Activated CD4-positive, alpha-beta T cell treated with anti-CD3 and anti-CD28 coated beads for 4 hours (primary cell): ENCODE measurements around the gene HYKK.
"Not testable (repeated sequence)": the region's sequence is repeated elsewhere in the genome, so short reads cannot be mapped to it uniquely, and the experiment has no call there.

Experiments used
- DNase-seq, 2 donors: peaks; one replicate each; pipeline ENCODE4 v3.0.0-alpha.2; 2020

Gene HYKK

DNA sequence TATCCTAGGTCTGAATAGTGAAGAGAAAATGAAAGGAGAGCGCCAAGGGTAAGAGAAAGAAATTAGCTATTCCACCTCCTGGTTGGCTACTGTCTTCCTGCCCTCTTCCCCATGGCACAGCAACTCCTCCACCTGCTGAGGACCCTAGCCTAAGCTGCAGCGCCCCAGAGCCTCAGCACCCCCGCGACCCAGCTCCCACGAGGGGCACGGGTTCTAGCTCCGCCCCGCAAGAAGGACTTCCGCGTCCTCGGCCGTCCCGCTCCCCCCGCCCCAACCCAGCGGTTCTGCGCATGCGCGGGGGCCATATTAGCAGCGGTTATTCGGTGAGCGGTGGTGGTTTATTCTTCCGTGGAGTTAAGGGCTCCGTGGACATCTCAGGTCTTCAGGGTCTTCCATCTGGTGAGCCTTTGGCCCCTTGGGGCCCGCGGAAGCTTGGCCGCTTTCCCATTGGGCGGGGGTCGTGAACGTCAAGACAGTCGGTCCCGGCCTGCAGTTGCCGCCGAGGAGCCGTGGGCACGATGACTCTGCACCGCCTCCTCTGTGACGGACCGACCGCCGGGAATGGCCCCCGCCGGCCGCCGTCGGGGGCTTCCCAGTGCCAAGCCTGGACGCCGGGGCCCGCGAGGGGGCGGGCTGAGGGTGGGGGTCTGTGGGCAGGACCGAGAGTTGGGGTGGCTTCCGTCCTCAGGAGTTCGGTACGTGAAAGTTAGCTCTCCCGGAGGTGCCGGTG lies 32.9 kb downstream of the HYKK start, which contains the start of gene PSMA4:
Gene PSMA4, plus strand, starts transcription at position 304 of the 730 bp plus-strand sequence. CDS start 1,484 bp downstream, outside the sequence.
- DNase-seq = peak; percentile 94 to 95

- DNase-seq = peak in 1 of 2 donors; percentile 2
Measured at GRCh38 chr15:78540871-78541743, 33.7 kb downstream of the HYKK start.

DNA sequence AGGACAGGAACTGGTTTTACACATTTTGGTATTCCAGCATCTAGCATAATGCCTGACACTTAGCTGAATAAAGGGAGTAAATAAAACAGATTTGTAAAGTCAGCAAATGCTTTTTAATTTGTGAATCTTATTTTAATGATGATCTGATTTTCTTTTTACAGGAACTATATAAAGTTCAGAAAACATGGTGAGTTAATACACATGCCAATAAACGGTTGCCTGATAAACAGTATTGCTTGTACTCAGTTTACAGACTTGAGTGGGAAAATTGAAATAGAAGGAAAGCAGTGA lies 34.3 kb downstream of the HYKK start:
- DNase-seq = no peak

- DNase-seq = no peak
Measured at GRCh38 chr15:78542647-78543046, 35.3 kb downstream of the HYKK start.

DNA sequence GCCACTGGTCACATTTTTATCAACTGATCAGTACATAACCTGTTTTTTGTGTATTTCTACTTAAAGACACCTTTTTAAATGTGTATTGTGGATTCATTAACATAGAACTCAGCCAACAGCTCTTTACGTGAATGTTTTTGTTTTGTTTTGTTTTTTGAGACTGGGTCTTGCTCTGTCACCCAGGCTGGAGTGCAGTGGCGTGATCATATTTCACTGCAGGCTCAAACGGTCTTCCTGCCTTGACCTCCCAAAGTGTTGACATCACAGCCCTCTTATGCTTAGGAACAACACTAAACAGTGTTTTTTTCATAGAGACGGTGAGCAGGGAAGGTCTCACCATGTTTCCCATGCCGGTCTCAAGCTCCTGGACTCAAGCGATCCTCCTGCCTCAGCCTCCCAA lies 42.8 kb downstream of the HYKK start:
- no peak for DNase-seq

DNA sequence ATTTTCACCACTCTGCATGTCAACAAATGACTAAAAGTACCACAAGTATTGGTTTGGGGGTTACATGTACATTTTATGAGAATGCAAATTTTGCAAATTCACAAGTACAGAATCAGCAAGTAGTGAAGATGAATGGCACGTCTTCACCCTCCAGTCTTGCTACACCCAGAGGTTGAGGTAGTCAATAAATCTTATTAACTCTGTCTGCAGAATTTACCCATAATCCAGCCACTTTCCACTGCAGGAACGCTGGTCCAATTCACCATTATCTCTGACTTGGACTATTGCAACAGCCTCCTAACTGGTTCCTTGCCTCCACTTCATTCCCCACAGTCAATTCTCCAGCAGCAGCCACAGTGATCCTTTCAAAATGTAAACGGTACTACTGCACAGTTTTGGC lies 43.4 kb downstream of the HYKK start:
- DNase-seq = no peak

- DNase-seq = no peak
Measured at GRCh38 chr15:78551902-78552301, 44.5 kb downstream of the HYKK start.

DNA sequence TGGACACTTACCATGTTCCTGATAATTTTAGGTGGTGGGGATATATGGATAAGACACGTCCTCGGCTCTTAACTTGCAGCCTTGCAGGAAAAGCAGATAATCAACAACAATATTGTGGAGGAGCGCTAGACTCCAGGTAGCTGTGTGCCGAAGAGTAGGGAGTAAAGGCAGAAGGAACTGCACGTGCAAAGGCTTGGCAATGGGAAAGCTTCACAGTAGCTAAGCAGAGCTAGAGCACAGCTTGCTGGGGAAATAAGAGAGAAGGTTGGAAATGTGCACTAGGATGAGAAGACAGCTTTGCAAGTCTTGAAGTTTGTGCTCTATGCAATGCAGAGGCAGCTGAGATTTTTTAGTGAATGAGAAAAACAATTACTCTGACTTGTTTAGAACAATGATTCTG lies 45.2 kb downstream of the HYKK start:
- DNase-seq = no peak

DNA sequence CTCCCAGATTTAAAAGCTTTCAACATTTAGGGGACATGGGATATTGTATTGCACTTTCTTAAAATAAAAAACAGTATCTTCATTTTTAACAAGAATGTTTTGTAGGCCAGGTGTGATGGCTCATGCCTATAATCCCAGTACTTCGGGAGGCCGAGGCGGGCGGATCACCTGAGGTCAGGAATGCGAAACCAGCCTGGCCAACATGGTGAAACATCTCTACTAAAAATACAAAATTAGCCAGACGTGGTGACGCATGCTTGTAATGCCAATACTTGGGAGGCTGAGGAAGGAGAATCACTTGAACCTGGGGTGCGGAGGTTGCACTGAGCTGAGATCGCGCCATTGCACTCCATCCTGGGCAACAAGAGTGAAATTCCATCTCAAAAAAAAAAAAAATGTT lies 52.8 kb downstream of the HYKK start:
- DNase-seq = not testable (repeated sequence)

GRCh38 chr15:78561490-78561889 lies 54.1 kb downstream of the HYKK start:
- no peak for DNase-seq

DNA sequence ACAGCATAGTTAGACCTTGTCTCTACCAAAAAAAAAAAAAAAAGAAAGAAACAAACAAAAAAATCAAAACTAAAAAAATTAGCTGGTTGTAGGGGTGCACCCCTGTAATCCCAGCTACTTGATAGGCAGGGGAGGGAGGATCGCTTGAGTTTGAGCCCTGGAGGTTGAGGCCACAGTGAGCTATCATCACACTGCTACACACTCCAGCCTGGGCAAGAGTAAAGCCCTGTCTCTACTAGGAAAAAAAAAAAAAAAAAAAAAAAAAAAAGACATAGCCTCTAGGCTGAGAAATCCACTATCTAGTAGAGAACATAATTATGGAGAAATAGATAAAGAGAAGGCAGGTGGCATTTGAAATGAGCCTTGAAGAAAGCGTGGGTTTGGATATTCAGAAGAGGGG lies 55.7 kb downstream of the HYKK start:
- no peak for DNase-seq

- DNase-seq = no peak
Measured at GRCh38 chr15:78564743-78565096, 57.3 kb downstream of the HYKK start.

DNA sequence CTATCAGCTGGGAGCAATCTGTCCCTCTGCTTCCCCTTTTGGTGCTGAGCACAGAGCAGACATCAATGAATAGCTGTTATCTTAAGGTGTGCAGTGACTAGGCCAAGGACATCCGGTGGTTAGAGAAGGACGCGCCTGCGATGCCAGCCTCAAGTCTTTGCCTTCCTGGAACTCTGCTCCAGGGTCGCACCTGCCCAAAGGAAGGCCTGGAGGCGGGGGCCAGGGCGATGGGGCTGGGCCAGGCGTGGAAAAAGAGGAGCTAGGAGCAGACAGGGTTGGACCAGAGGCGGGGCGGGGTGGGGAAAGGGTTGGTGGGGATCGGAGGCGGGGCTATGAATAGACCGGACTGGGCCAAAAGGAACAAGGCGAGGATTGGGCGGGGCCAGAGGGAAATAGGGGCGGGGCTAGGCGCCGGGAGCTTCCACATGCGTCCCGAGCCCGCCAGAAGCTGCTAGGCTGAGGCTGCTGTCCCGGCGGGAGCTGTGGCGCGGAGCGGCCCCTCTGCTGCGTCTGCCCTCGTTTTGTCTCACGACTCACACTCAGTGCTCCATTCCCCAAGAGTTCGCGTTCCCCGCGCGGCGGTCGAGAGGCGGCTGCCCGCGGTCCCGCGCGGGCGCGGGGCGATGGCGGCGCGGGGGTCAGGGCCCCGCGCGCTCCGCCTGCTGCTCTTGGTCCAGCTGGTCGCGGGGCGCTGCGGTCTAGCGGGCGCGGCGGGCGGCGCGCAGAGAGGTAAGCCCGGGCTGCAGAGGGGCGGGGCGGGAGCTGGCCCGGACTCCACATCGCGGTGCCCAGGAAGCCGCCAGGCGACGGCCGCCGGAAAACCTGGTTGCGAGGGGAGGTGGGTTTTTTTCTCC lies 57.9 kb downstream of the HYKK start, which contains the start of gene CHRNA5:
Gene CHRNA5, plus strand, starts transcription at position 424 of the 854 bp plus-strand sequence. Its CDS starts 200 bp downstream, at position 624.
- DNase-seq = peak; percentile 54 to 79

DNA sequence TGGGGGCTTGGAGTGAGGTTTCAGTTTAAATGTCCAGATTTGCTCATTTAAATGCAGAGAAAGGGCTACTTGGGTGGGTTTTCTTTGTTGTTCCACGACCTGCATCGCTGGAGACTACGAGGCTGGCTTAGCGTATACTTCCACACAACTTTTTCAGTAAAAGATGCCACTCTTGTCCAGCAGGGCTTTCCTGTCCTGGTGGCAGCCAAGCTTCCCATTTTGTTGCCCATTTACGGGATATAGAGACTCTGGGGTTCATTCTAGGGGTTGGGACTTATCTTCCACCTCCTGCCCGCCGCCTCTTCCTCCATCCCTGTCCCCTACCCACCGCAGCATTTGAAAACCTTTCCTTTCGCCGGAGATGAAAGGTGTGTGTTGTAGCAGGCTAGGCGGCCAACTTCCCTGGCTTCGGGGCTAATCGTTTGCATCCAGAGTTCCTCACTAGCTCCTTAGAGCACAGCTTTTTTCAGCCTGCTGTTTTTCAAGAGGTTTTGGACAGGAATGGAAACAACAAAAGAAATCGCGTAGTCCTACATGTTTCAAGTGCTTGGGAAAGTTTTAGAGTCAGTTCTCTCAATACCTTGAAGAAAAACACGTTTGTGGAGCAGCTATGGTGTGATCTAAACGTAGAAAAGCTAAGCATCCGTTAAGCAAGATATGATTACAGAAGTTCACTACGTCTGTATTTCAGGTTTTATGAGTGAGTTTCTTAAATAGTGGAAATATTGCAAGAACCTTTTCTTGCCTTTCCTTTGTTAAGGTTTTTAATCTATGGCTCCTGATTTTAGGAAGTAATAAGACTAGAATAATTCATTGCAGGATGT lies 58.8 kb downstream of the HYKK start:
- no peak for DNase-seq

DNA sequence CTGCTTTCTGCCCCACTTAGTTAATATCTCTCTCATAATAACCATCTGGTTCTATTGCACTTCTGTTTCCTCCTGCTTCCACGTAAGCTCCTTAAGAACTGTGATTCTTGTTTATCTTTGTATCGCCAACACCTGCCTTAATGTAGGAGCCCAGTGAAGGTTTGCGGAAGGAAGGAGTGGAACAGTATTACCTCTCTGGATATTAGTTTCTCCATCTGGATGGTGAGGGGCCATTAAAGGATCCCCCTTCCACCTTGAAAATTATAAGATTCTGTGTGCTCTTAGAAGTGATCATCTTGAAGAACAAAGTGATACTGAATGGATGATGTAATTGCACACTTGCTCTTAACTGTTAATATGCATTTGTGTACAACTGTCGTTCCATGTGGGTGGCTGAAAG lies 60.2 kb downstream of the HYKK start:
- DNase-seq = no peak

DNA sequence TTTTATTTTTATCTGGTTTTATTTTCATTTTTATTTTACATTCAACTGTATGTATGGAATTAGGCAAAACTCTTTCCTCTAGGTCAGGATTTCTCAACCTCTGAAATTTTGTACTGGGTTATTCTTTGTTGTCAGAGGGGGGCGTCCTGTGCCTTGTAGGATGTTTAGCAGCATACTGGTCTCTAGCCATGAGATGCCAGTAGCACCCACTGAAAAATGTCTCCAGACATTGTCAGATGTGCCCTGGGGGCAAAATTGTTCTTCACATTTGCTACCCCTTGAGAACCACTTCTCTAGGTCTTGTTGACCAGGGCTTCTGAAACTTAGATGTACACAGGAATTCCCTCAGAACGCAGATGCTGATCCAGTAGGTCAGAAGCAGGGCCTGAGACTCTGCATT lies 63.3 kb downstream of the HYKK start:
- no peak for DNase-seq

- no peak for DNase-seq
Measured at GRCh38 chr15:78571382-78571781, 64.0 kb downstream of the HYKK start.

- no peak for DNase-seq
Measured at GRCh38 chr15:78573416-78573815, 66.0 kb downstream of the HYKK start.

GRCh38 chr15:78574944-78575343 lies 67.6 kb downstream of the HYKK start:
- no peak for DNase-seq
